Left colon (tissue), 2 donors: Measurements from ENCODE around the gene UTP3. TPM values are rescaled to one million over a fixed set of nuclear protein-coding genes. Genes with fewer than 3 reads are reported as not detected.
"Not testable (repeated sequence)": the region's sequence is repeated elsewhere in the genome, so short reads cannot be mapped to it uniquely, and the experiment has no call there.

Experiments used
- ATAC-seq: fragments of 200-7000 bp; cut with Tn5 transposase; one replicate; pipeline ENCODE4 v1.9.1; 2020; ENCODE audit warnings: mild to moderate bottlenecking, moderate library complexity
- DNase-seq, 2 donors: peaks; one replicate each; pipeline ENCODE4 v3.0.0-alpha.2; 2020
- intact Hi-C, 2 donors: fragments of 100-400 bp; cut with DNase I in 1 of 2; cut with micrococcal nuclease in 1 of 2; formaldehyde crosslinking; loops; one replicate each; pipeline versions ENCODE4 v1.11.2 to v1.14.0; 2022; cut with DNase I, micrococcal nuclease
- long read RNA-seq: library from polyadenylated mRNA; unstranded; transcript quantifications from one replicate; pipeline ENCODE4 v2.0.0, GENCODE V29; 2021
- total RNA-seq, 2 donors: library from RNA; stranded (reverse); fragmentation: NEBNext Ultra II Directional; extraction: Animal tissue kit (Norgen Biotek cat#: 25700); gene quantifications; one replicate each; pipeline ENCODE4 v1.2.1, GENCODE V29; 2021
- donor health status: DM: no; HTN: no; CAD: no.
- donor health status: DM: yes; HTN: yes; CAD: no.

Gene UTP3
- 10 to 100 TPM; 18.4 to 19.7 TPM for total RNA-seq
- long read RNA-seq, transcript UTP3-201 (1 exons, 2,073 nt): major isoform, 9 of 9 reads
- long read RNA-seq, partial matches to known transcripts: 0 of 9 reads
- long read RNA-seq, other reads (novel, unspliced or antisense): 0 of 9 reads

DNA sequence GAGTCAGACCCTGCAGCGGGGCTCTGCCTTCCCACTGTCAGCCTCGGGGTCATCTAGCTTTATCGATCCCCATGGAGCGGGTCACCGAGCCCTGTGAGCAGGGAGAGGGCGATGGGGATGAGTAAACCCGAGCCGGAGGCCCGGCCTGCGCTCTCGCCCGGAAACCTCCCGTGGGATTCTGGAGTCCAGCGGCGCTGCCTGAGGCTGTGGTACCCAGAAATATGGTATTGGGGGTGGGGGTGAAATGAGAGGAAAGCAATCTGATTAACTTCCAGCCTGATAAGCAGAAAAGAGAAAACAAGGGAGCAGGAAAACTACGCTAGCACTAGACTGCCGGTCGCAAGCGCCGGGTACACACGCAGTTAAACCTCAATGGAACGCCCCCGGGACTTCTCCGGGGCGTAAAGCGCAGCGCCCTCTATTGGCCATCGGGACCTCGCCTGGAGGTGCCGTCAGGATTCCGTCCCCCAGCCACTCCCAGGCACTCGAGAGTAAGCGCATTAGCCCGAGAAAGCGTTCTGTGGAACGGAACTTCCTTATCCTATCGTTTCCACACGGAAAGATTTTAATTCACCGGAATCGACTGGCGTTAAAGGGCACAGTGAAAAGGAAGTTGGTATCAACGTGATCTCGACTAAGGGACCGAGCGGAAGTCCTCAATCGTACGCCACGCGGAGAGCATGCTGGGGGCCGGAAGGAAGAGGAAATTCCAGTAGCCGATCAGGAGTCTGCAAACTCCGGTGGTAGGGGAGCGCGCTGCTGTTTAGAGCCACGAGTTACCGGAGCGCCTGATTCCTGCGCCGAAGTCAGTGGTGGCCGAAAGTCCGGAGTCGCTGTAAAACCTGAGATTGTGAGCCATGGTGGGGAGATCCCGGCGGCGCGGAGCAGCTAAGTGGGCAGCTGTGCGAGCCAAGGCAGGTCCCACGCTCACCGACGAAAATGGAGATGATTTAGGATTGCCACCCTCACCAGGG is at the start of gene UTP3:
UTP3 (plus strand) TSS at position 712 of the 974 bp plus-strand sequence; CDS start at position 858, 146 bp downstream.
- peak; percentile 95 to 96 for DNase-seq
- peak; percentile 93 for ATAC-seq
- intact Hi-C loops: no loop called here

- intact Hi-C loops: no loop called here
- DNase-seq (no peak), ATAC-seq (no peak)
Measured at GRCh38 chr4:70640192-70640591, 48.1 kb upstream of the UTP3 start.

DNA sequence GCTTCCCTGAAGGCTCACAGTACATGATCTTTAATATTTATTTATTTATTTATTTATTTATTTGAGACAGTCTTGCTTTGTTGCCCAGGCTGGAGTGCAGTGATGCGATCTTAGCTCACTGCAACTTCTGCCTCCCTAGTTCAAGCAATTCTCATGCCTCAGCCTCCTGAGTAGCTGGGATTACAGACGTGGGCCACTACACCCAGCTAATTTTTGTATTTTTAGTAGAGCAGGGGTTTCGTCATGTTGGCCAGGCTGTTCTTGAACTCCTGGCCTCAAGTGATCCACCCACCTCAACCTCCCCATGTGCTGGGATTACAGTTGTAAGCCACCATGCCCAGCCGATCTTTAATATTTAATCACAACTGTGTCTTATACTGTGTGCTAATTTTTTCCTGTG is 37.6 kb upstream of the UTP3 start:
- DNase-seq, ATAC-seq: not testable (repeated sequence)
- intact Hi-C loops: loop anchor here in 1 of 2 donors (5.0 kb wide), 1 partner anchor 357 kb away; no protein-coding TSS in a partner anchor

GRCh38 chr4:70651864-70652506 is 36.3 kb upstream of the UTP3 start:
- intact Hi-C loops: loop anchor here in 1 of 2 donors (5.0 kb wide), 1 partner anchor 355 kb away; no protein-coding TSS in a partner anchor
- DNase-seq: no peak
- peak; percentile 64 for ATAC-seq

GRCh38 chr4:70654605-70655011 is 33.7 kb upstream of the UTP3 start:
- DNase-seq: no peak
- no peak for ATAC-seq
- intact Hi-C loops: loop anchor here in 1 of 2 donors (5.0 kb wide), 1 partner anchor 353 kb away; no protein-coding TSS in a partner anchor

DNA sequence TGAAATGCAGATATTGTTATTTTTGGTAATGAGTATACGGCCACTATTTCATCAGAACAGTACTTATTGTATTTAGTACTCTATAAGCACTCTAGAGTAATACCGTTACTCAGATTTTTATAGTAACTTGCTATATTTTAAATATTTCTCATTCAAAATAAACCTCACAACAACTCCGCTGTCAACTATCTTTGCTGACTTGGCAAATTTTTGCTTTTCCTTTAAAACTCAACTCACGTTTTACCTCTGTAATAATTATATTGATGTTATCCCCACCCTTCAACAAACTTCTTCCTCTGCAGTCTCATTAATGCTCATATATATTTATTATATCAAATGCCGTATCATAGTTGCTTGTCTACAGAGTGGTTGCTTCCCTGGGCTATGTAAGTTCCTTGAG is 31.0 kb upstream of the UTP3 start:
- no peak for DNase-seq
- intact Hi-C loops: no loop called here

GRCh38 chr4:70658418-70658817 is 29.9 kb upstream of the UTP3 start:
- ATAC-seq: no peak
- intact Hi-C loops: no loop called here
- DNase-seq: no peak

More for the DNA sequence above, 31.0 kb upstream of the UTP3 start:
- no peak for ATAC-seq

DNA sequence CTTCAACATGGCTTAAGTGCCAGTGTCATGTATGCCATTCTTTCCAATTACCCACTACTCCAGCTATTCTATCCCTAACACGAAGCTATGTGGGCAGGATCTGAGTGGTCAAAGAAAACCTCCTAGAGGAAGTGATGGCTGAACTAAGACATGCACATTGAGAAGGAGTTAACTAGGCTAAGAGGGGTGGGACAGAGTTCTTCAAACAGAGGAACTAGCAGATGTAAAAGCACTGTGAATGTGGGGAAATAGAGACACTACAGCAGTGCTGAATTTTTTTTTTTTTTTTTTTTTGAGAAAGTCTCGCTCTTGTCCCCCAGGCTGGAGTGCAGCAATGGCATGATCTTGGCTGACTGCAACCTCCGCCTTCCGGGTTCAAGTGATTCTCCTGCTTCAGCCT is 28.2 kb upstream of the UTP3 start:
- intact Hi-C loops: no loop called here
- no peak for DNase-seq
- ATAC-seq: no peak

DNA sequence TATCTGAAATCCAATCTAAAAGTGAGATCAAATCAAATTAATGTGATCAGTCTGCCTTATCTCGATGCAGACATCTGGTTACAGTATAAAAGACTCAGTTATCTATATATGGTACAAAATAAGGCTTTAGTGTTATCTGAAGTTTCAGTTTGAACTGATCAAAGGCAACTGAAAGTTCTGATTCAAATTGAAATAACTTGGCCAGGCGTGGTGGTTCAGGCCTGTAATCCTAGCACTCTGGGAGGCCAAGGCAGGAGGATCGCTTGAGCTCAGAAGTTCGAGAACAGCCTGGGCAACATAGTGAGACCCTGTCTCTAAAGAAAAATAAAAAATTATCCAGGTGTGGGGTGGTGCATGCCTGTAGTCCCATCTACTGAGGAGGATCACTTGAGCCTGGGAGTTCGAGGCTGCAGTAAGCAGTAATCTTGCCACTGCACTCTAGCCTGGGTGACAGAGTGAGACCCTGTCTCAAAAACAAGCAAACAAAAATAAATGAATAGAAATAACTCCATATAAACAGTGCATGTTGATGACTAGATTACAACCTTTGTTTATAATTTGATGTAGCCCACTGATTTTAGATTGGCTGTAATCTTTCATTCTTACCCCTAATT is 26.9 kb upstream of the UTP3 start:
- ATAC-seq, intact Hi-C loops, DNase-seq: not testable (repeated sequence)

GRCh38 chr4:70666369-70666768 is 22.0 kb upstream of the UTP3 start, which contains the start of gene JCHAIN:
TSS of gene JCHAIN (minus strand) at chr4:70666508. CDS start at chr4:70666490, 18 bp downstream.
- DNase-seq (no peak), ATAC-seq (no peak)
- intact Hi-C loops: no loop called here

- no peak for DNase-seq
- ATAC-seq: no peak
- intact Hi-C loops: no loop called here
Measured at GRCh38 chr4:70667740-70668535, 20.4 kb upstream of the UTP3 start.

GRCh38 chr4:70670332-70671014 is 17.9 kb upstream of the UTP3 start:
- DNase-seq (no peak), ATAC-seq (no peak)
- intact Hi-C loops: no loop called here

DNA sequence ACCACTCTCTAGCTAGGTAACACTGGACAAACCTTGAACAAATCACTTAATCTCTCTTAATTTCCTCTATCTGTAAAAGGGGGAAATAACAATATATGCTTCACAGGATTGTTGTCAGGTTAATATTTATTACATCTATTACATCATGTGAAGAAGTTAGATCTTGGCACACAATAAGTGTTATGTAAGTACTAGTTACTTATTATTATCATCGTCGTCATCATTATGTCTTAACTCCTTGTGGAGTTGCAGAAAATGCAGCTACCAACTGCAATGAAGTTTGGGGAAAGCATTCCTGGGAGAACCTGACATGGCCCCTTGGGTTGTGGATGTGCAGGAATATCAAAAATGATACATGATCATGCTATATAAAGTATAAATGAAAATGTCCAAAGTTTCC is 17.2 kb upstream of the UTP3 start:
- no peak for ATAC-seq
- intact Hi-C loops: no loop called here
- no peak for DNase-seq

DNA sequence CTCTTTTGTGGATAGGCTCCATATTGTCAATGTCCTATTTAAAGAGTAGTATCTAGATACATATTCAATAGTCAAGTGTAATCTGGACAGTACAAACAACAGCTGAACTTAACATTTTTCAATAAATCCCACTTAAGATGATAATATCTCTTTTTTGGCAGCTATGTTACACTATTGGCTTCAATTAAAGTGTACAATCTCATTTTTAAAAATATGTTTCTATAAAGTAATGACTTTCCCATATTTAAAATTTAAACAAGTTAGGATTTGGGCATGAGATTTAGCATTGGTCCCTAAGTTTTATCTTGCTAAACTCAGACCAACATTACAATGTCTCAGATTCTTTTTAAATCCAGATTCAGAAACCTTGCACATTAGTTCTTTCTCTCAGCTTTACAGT is 14.1 kb upstream of the UTP3 start:
- intact Hi-C loops: no loop called here
- DNase-seq (no peak), ATAC-seq (no peak)

DNA sequence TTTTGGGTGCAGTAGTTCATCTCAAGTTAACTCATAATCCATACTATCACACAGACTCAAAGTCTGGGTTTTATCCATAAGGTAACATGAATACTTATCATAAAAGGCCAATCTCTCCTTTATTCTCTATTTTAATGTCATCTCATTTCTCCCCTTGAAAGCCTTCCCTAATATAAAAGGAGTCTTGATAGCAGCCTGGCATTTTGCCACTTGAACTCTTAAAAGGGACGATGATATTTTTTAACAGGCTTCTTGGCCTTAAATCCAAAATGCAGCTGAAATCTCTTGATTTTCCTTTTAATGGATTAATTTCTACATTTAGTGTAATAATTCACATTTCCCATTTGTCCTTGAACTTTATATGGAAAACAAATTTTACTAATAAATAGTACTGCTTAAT is 13.6 kb upstream of the UTP3 start:
- intact Hi-C loops: no loop called here
- no peak for DNase-seq
- no peak for ATAC-seq

DNA sequence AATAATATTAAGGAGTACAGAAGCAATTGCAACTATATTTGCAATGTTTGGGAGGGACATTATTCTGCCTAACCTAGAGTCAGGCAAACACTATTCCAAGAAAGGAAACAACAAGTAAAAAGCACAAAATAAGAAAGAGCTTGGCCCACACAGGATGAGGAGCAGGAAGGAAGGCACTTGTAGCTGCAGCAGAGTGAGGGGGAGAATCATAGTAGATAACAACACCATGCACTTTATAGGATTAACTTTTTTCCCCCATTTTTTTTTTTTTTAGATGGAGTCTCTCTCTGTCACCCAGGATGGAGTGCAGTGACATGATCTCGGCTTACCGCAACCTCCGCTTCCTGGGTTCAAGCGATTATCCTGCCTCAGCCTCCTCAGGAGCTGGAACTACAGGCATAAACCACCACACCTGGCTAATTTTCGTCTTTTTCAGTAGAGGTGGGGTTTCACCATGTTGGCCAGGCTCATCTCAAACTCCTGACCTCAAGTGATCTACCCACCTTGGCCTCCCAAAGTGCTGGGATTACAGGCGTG is 11.7 kb upstream of the UTP3 start:
- DNase-seq: no peak
- no peak for ATAC-seq
- intact Hi-C loops: no loop called here

- DNase-seq (no peak), ATAC-seq (no peak)
- intact Hi-C loops: no loop called here
Measured at GRCh38 chr4:70678383-70678999, 9.8 kb upstream of the UTP3 start.
